Peyer's patch (tissue), 4 donors: Measurements from ENCODE around the gene DLGAP4.

ENCODE experiments used
- POLR2A ChIP-seq, 2 donors: fragments of 450-650 bp; IDR thresholded peaks; one replicate each; pipeline ENCODE4 v1.5.1; 2017; ENCODE audit warnings: antibody characterized with exemption in 2 of 2, mild to moderate bottlenecking in 2 of 2, moderate library complexity in 2 of 2
- TF ChIP-seq, protein P1 (sequence below), 6 experiments: fragments of 450-650 bp in 4 of 6; fragments of 200-600 bp in 2 of 6; sonication (generic) in 1 of 6; IDR thresholded peaks; one replicate each; pipeline ENCODE4 v1.5.1; 2017 to 2019; ENCODE audit warnings: antibody characterized with exemption in 6 of 6, mild to moderate bottlenecking in 3 of 6, moderate library complexity in 1 of 6

DNA sequence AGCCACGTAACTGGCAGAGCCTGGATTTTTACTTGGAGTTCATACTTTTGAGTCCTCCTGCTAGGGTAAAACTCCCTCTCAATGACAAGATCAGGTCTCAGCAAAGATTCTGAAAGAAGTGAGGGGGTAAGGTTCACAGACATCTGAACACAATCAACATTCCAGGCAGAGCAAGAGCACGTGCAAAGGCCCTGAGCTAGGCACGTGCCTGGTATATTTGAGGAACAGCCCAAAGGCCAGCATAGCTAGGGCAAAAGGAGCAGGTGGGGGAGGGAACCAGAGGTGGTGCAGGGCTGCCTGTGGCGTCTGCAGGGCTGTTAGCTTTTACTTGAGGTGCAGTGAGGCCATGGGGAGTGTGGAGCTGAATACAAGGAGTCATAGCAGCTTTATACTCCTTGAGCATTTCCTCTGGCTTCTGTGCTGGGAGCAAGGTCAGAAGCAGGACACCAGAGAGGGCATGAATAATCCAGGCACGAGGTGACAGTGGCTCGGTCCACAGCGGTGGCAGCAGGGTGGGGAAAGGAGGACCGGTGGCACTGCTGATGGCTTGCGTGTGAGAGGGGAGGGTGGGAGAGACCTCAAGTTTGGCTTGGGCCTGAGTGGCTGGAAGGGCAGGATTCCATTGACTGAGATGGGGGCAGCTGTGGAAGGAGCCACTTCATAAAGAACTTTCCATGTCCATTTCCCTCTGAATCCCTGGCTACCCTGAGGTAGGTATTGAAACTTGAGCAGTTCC lies 57.0 kb downstream of the DLGAP4 start:
- TF ChIP-seq, protein P1, sequence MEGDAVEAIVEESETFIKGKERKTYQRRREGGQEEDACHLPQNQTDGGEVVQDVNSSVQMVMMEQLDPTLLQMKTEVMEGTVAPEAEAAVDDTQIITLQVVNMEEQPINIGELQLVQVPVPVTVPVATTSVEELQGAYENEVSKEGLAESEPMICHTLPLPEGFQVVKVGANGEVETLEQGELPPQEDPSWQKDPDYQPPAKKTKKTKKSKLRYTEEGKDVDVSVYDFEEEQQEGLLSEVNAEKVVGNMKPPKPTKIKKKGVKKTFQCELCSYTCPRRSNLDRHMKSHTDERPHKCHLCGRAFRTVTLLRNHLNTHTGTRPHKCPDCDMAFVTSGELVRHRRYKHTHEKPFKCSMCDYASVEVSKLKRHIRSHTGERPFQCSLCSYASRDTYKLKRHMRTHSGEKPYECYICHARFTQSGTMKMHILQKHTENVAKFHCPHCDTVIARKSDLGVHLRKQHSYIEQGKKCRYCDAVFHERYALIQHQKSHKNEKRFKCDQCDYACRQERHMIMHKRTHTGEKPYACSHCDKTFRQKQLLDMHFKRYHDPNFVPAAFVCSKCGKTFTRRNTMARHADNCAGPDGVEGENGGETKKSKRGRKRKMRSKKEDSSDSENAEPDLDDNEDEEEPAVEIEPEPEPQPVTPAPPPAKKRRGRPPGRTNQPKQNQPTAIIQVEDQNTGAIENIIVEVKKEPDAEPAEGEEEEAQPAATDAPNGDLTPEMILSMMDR (IDR thresholded peaks at IDR 0.05): no peak
- TF ChIP-seq POLR2A (IDR thresholded peaks at IDR 0.05): no peak
